GM23338 (cell line): Measurements from ENCODE around the gene LFNG. TPM values are rescaled to one million over a fixed set of nuclear protein-coding genes. Genes with fewer than 3 reads are reported as not detected.

Source experiments
- ATAC-seq: fragments of 200-7000 bp; cut with Tn5 transposase; 3 replicates; pipeline ENCODE4 v1.9.1; 2020
- DNase-seq: peaks from one replicate; pipeline ENCODE4 v3.0.0-alpha.2; 2015; ENCODE audit warnings: low spot score
- H2AFZ ChIP-seq: fragments of 200-600 bp; sonication (generic); 2 replicates; pipeline ENCODE4 v1.8.0; 2016; ENCODE audit warnings: antibody characterized with exemption, mild to moderate bottlenecking, moderate library complexity
- H3F3A ChIP-seq: fragments of 200-600 bp; sonication (generic); replicated peaks from 2 replicates; pipeline ENCODE4 v1.8.0; 2017; ENCODE audit warnings: antibody characterized with exemption, mixed run types, low read depth
- H3K27ac ChIP-seq: fragments of 200-600 bp; sonication (generic); 2 replicates; pipeline ENCODE4 v1.6.1; 2016; ENCODE audit warnings: low read depth
- H3K27me3 ChIP-seq: fragments of 200-600 bp; sonication (generic); 2 replicates; pipeline ENCODE4 v1.8.0; 2016; ENCODE audit warnings: mild to moderate bottlenecking, mixed run types, moderate library complexity; ENCODE audit not compliant: insufficient read depth
- H3K36me3 ChIP-seq: fragments of 200-600 bp; sonication (generic); 2 replicates; pipeline ENCODE4 v1.8.0; 2016; ENCODE audit warnings: mild to moderate bottlenecking; ENCODE audit not compliant: insufficient read depth
- H3K4me1 ChIP-seq: fragments of 200-600 bp; sonication (generic); 2 replicates; pipeline ENCODE4 v1.8.0; 2016; ENCODE audit warnings: mild to moderate bottlenecking, moderate library complexity; ENCODE audit not compliant: insufficient read depth
- H3K4me2 ChIP-seq: fragments of 200-600 bp; sonication (generic); 2 replicates; pipeline ENCODE4 v1.7.1; 2017; ENCODE audit warnings: mixed run types
- H3K4me3 ChIP-seq: fragments of 200-600 bp; sonication (generic); 2 replicates; pipeline ENCODE4 v1.6.1; 2016; ENCODE audit warnings: mixed run types
- H3K79me2 ChIP-seq: fragments of 200-600 bp; sonication (generic); replicated peaks from 2 replicates; pipeline ENCODE4 v1.8.0; 2017; ENCODE audit warnings: mild to moderate bottlenecking; ENCODE audit not compliant: insufficient read depth
- H3K9me2 ChIP-seq: fragments of 200-600 bp; sonication (generic); 2 replicates; pipeline ENCODE4 v1.8.0; 2017; ENCODE audit not compliant: insufficient read depth
- H4K20me1 ChIP-seq: fragments of 200-600 bp; sonication (generic); replicated peaks from 2 replicates; pipeline ENCODE4 v1.8.0; 2017; ENCODE audit warnings: mild to moderate bottlenecking; ENCODE audit not compliant: insufficient read depth
- H3K27ac Mint-ChIP-seq: 2 replicates; pipeline ENCODE4 v1.8.0; 2020; ENCODE audit warnings: inconsistent platforms, mild to moderate bottlenecking, moderate library complexity, mixed read lengths
- H3K27me3 Mint-ChIP-seq: 3 replicates; pipeline ENCODE4 v1.8.0; 2022; ENCODE audit warnings: low read depth, mild to moderate bottlenecking, moderate library complexity, mixed read lengths, inconsistent platforms; ENCODE audit not compliant: insufficient read depth, poor library complexity
- H3K36me3 Mint-ChIP-seq: 3 replicates; pipeline ENCODE4 v1.8.0; 2021; ENCODE audit warnings: low read depth, mild to moderate bottlenecking, inconsistent platforms, moderate library complexity, mixed read lengths
- H3K4me1 Mint-ChIP-seq: 3 replicates; pipeline ENCODE4 v1.8.0; 2020; ENCODE audit warnings: mild to moderate bottlenecking, inconsistent platforms, mixed read lengths
- H3K4me3 Mint-ChIP-seq: 3 replicates; pipeline ENCODE4 v1.8.0; 2021; ENCODE audit warnings: moderate library complexity, mild to moderate bottlenecking, inconsistent platforms, mixed read lengths
- H3K9me3 Mint-ChIP-seq: 3 replicates; pipeline ENCODE4 v1.8.0; 2020; ENCODE audit warnings: moderate library complexity, mild to moderate bottlenecking, inconsistent platforms, mixed read lengths
- EZH2 ChIP-seq: fragments of 200-600 bp; sonication (generic); IDR thresholded peaks from one replicate; pipeline ENCODE4 v1.8.0; 2017; ENCODE audit warnings: antibody characterized with exemption, mild to moderate bottlenecking, low read depth; ENCODE audit not compliant: unreplicated experiment
- EZH2phosphoT487 ChIP-seq: fragments of 200-600 bp; sonication (generic); IDR thresholded peaks from one replicate; pipeline ENCODE4 v1.8.1; 2018; ENCODE audit warnings: antibody characterized with exemption; ENCODE audit not compliant: unreplicated experiment
- JUNB ChIP-seq: IDR thresholded peaks from one replicate; pipeline ENCODE4 v1.6.1; 2016; ENCODE audit warnings: antibody characterized with exemption; ENCODE audit not compliant: unreplicated experiment
- POLR2AphosphoS5 ChIP-seq: IDR thresholded peaks from 2 replicates; pipeline ENCODE4 v1.6.1; 2016; ENCODE audit warnings: antibody characterized with exemption, low read depth
- STAT1 ChIP-seq: IDR thresholded peaks from one replicate; pipeline ENCODE4 v1.6.1; 2016; ENCODE audit warnings: antibody characterized with exemption; ENCODE audit not compliant: unreplicated experiment
- polyA plus RNA-seq: library from polyadenylated mRNA; unstranded; fragments of >200 nt; fragmentation: Nextera tagmentation; extraction: Ambion mirVana; gene quantifications from 2 replicates; pipeline ENCODE4 v1.2.1, GENCODE V29; 2016
- total RNA-seq: library from RNA; depleted of rRNA; stranded (reverse); fragments of >200 nt; shearing (Covaris generic); gene quantifications from 2 replicates; pipeline ENCODE4 v1.2.3, GENCODE V29; 2014
- TF ChIP-seq, protein P1 (sequence below): IDR thresholded peaks from 2 replicates; pipeline ENCODE4 v1.6.1; 2016; ENCODE audit warnings: antibody characterized with exemption
- TF ChIP-seq, protein P2 (sequence below): fragments of 250-450 bp; sonication (Bioruptor Pico); IDR thresholded peaks from 2 replicates; pipeline ENCODE4 v1.5.0; 2020; ENCODE audit warnings: mild to moderate bottlenecking, moderate library complexity
- TF ChIP-seq, protein P3 (sequence below), 2 experiments: fragments of 200-600 bp in 1 of 2; sonication (generic) in 1 of 2; conservative IDR thresholded peaks; 2 replicates each; pipeline versions ENCODE4 v1.5.1 to v1.6.1; 2016 to 2017; ENCODE audit warnings: antibody characterized with exemption in 2 of 2, low read depth in 2 of 2, mild to moderate bottlenecking in 2 of 2, moderate library complexity in 1 of 2

The LFNG gene
- total and polyA plus RNA-seq, 2 experiments from 2014 or later = 1.7 to 35.4 TPM

DNA sequence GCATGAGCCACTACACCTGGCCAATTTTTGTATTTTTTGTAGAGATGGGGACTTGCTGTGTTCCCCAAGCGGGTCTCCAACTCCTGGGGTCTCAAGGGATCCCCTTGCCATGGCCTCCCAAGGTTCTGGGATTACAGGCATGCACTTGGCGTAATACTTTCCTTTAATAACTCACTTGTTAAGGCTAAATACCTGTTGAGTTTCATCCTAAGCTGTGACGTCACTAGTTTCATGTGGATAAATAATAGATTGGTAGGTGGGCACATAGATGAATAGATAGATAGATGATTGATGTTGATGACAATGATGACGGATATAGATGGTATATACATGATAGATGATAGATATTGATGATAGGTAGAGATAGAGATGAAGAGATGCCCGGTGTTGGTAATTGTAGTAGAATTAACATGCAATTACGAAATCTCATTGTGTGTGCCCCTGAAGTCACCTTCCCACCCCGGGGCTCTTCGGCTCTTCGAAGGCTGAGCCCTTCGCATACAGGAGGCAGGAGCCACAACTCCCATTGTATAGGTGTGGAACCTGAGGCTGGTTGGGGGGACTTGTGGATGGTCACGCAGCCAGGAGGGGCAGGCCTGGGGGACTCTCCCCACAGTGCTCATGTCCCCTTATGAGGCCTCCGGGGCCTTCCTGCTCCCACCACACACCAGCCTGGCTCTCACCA, 45.9 kb upstream of the LFNG start (continued):
- TF ChIP-seq, protein P1, sequence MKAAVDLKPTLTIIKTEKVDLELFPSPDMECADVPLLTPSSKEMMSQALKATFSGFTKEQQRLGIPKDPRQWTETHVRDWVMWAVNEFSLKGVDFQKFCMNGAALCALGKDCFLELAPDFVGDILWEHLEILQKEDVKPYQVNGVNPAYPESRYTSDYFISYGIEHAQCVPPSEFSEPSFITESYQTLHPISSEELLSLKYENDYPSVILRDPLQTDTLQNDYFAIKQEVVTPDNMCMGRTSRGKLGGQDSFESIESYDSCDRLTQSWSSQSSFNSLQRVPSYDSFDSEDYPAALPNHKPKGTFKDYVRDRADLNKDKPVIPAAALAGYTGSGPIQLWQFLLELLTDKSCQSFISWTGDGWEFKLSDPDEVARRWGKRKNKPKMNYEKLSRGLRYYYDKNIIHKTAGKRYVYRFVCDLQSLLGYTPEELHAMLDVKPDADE = no peak
- TF ChIP-seq, protein P2, sequence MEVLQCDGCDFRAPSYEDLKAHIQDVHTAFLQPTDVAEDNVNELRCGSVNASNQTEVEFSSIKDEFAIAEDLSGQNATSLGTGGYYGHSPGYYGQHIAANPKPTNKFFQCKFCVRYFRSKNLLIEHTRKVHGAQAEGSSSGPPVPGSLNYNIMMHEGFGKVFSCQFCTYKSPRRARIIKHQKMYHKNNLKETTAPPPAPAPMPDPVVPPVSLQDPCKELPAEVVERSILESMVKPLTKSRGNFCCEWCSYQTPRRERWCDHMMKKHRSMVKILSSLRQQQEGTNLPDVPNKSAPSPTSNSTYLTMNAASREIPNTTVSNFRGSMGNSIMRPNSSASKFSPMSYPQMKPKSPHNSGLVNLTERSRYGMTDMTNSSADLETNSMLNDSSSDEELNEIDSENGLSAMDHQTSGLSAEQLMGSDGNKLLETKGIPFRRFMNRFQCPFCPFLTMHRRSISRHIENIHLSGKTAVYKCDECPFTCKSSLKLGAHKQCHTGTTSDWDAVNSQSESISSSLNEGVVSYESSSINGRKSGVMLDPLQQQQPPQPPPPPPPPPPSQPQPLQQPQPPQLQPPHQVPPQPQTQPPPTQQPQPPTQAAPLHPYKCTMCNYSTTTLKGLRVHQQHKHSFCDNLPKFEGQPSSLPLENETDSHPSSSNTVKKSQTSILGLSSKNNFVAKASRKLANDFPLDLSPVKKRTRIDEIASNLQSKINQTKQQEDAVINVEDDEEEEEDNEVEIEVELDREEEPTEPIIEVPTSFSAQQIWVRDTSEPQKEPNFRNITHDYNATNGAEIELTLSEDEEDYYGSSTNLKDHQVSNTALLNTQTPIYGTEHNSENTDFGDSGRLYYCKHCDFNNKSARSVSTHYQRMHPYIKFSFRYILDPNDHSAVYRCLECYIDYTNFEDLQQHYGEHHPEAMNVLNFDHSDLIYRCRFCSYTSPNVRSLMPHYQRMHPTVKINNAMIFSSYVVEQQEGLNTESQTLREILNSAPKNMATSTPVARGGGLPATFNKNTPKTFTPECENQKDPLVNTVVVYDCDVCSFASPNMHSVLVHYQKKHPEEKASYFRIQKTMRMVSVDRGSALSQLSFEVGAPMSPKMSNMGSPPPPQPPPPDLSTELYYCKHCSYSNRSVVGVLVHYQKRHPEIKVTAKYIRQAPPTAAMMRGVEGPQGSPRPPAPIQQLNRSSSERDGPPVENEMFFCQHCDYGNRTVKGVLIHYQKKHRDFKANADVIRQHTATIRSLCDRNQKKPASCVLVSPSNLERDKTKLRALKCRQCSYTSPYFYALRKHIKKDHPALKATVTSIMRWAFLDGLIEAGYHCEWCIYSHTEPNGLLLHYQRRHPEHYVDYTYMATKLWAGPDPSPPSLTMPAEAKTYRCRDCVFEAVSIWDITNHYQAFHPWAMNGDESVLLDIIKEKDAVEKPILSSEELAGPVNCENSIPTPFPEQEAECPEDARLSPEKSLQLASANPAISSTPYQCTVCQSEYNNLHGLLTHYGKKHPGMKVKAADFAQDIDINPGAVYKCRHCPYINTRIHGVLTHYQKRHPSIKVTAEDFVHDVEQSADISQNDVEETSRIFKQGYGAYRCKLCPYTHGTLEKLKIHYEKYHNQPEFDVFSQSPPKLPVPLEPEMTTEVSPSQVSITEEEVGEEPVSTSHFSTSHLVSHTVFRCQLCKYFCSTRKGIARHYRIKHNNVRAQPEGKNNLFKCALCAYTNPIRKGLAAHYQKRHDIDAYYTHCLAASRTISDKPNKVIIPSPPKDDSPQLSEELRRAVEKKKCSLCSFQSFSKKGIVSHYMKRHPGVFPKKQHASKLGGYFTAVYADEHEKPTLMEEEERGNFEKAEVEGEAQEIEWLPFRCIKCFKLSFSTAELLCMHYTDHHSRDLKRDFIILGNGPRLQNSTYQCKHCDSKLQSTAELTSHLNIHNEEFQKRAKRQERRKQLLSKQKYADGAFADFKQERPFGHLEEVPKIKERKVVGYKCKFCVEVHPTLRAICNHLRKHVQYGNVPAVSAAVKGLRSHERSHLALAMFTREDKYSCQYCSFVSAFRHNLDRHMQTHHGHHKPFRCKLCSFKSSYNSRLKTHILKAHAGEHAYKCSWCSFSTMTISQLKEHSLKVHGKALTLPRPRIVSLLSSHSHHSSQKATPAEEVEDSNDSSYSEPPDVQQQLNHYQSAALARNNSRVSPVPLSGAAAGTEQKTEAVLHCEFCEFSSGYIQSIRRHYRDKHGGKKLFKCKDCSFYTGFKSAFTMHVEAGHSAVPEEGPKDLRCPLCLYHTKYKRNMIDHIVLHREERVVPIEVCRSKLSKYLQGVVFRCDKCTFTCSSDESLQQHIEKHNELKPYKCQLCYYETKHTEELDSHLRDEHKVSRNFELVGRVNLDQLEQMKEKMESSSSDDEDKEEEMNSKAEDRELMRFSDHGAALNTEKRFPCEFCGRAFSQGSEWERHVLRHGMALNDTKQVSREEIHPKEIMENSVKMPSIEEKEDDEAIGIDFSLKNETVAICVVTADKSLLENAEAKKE (CRISPR knock-in tag) = no peak

DNA sequence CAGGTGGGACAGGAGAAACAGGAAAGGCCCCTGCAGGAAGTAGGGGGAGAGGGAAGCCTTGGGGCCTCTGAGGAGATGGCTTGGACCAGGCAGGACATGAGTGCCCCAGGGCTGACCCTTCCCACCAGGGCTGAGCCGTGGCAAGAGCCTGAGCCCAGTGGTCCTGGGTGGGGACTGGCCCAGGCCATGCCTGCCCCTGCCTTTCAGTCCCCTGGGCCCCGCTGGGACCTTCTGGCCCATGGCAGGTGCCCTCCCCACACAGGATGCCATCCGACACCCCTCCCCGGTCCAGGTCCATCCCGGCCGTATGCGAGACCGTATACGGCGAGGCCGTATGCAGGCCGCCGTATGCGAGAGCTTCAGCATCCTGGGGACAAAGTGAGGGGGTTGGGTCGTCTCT, 45.4 kb upstream of the LFNG start:
- Histone ChIP-seq H3K4me3 (no peak overlapping the region), H2AFZ (no peak overlapping the region), H3K36me3 (no peaks in the 10 kb centered on the region), H3K4me2 (0 out of 2 replicates have a peak overlapping the region, but pooled peaks have one; percentile 32), H3K4me1 (peaks cover 3% of the 10 kb centered on the region; the same call in 1 of the 2 replicates), H3K27me3 (no peaks in the 10 kb centered on the region), H4K20me1 (no peaks in the 10 kb centered on the region), H3K9me2 (no peaks in the 10 kb centered on the region), H3K79me2 (no peaks in the 10 kb centered on the region), H3F3A (0 out of 2 replicates have a peak, but pooled peaks cover 8% of the 10 kb centered on the region), H3K27ac (no peak overlapping the region)
- H3K4me1 Mint-ChIP-seq = peaks cover 37% of the 10 kb centered on the region
- H3K27me3 Mint-ChIP-seq = peaks cover 13% of the 10 kb centered on the region
- H3K27ac Mint-ChIP-seq = no peak overlapping the region
- no peaks in the 10 kb centered on the region for H3K9me3 Mint-ChIP-seq
- DNase-seq (peak; percentile 58), ATAC-seq (peak; percentile 33)
- no peak overlapping the region for H3K4me3 Mint-ChIP-seq
- H3K36me3 Mint-ChIP-seq = no peaks in the 10 kb centered on the region; the same call in 2 of the 3 replicates
- TF ChIP-seq EZH2phosphoT487 (no peak), POLR2AphosphoS5 (no peak), EZH2 (no peak), JUNB (no peak), STAT1 (no peak)
- TF ChIP-seq, protein P3, sequence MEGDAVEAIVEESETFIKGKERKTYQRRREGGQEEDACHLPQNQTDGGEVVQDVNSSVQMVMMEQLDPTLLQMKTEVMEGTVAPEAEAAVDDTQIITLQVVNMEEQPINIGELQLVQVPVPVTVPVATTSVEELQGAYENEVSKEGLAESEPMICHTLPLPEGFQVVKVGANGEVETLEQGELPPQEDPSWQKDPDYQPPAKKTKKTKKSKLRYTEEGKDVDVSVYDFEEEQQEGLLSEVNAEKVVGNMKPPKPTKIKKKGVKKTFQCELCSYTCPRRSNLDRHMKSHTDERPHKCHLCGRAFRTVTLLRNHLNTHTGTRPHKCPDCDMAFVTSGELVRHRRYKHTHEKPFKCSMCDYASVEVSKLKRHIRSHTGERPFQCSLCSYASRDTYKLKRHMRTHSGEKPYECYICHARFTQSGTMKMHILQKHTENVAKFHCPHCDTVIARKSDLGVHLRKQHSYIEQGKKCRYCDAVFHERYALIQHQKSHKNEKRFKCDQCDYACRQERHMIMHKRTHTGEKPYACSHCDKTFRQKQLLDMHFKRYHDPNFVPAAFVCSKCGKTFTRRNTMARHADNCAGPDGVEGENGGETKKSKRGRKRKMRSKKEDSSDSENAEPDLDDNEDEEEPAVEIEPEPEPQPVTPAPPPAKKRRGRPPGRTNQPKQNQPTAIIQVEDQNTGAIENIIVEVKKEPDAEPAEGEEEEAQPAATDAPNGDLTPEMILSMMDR (conservative IDR thresholded peaks at IDR 0.05; ENCODE audit: low read depth in 2 of 2) = no peak
